Smooth muscle cell of the brain vasculature (primary cell): ENCODE data around the gene SLC36A2.

Experiments
- DNase-seq: peaks from one replicate; pipeline ENCODE4 v3.0.0-alpha.2; 2012; ENCODE audit warnings: low read depth, low spot score

The SLC36A2 gene

GRCh38 chr5:151283120-151283825 is 64.1 kb downstream of the SLC36A2 start:
- DNase-seq, result no peak

GRCh38 chr5:151281001-151281639 is 66.2 kb downstream of the SLC36A2 start:
- DNase-seq, result no peak

GRCh38 chr5:151280443-151280842 is 66.9 kb downstream of the SLC36A2 start:
- DNase-seq, result no peak

GRCh38 chr5:151278845-151279244 is 68.5 kb downstream of the SLC36A2 start:
- no peak for DNase-seq

- no peak for DNase-seq
Measured at GRCh38 chr5:151275803-151276202, 71.6 kb downstream of the SLC36A2 start.

GRCh38 chr5:151274666-151275065 is 72.7 kb downstream of the SLC36A2 start:
- no peak for DNase-seq

DNA sequence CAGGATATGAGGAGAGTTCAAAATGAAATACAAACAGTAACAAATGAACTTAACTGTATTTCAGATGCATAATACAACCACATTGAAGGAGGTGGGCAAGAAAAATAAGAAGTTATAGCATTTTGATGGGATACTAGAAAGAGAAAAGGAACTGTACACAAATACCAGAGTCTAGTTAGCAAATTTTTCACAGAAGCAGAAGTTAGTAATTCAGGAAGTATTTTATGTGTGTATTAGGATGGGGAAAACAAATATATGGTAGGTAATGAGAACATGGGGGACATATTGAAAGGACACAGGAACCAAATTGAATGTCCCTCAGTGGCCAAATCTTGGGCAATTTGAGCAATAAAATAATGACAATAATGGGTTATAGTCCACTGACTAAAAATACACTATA is 76.0 kb downstream of the SLC36A2 start:
- no peak for DNase-seq

DNA sequence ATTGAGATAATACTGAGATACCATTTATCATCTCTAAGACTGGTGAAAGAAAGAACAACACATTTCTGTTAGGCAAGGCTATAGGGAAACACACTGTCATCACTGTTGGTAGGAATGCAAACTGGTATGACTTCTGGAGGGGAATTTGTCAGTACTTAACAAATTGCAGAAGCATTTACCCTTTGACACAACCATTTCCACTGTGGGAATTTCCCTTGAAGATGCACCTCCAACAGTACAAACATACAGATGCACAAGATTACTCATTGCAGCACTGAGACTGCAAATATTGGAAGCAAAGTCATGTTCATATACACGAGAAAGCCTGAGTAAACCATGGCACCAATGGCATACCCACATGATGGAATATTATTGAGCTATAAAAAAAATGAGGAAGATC is 76.8 kb downstream of the SLC36A2 start:
- no peak for DNase-seq

DNA sequence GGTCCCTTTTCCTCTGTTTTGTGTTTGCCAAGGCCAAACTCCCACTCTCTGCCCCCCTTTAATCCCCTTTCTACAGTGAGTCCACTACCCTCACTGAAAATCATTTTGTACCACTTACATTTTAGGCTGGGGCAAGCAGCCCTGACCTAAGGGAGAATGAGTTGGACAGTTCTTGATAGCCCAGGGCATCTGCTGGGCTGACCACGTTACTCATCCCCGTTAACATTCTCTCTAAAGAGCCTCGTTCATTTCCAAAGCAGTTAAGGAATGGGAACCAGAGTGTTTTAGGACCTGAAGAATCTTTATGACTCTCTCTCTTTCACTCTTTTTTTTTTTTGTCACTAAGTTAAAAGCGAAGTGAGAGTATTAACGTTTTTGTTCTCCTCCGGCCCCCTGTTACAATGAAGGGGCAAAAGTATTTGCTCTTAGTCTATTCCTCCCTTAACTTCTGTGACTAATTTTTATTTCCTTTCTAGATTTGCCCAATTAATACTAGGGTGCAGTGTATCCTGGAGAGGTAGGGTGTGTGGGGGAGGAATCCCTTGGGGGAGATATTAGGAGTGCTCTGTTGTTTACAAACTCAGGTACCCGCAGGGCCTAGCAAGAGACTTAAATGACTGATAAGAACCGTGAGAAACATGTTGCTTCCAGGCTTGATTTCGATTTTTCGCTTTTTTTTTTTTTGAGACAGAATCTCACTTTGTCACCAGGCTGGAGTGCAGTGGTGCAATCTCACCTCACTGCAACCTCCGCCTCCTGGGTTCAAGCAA is 79.7 kb downstream of the SLC36A2 start:
- no peak for DNase-seq
